H1 (cell line): ENCODE results near the gene CYTH1. TPM values are rescaled to one million over a fixed set of nuclear protein-coding genes. Genes with fewer than 3 reads are reported as not detected.

Source experiments
- BCL11A ChIP-seq, 2 experiments: IDR thresholded peaks; one replicate each; pipeline ENCODE4 v1.6.1; 2011; ENCODE audit warnings: low read depth in 2 of 2, low read length in 2 of 2, mild to moderate bottlenecking in 2 of 2
- POLR2A ChIP-seq, 2 experiments: IDR thresholded peaks; 1 replicate in 1 of 2; 2 replicates in 1 of 2; pipeline ENCODE4 v1.6.1; 2011; ENCODE audit warnings: low read depth in 2 of 2, low read length in 2 of 2, mild to moderate bottlenecking in 2 of 2; ENCODE audit errors: control extremely low read depth in 1 of 2
- RBBP5 ChIP-seq: IDR thresholded peaks from 2 replicates; pipeline ENCODE4 v1.7.1; 2012; ENCODE audit warnings: low read depth, mild to moderate bottlenecking, inconsistent platforms, low read length, moderate library complexity, borderline replicate concordance
- SIRT6 ChIP-seq: IDR thresholded peaks from one replicate; pipeline ENCODE4 v1.7.1; 2012; ENCODE audit warnings: low read length, inconsistent platforms
- ZNF274 ChIP-seq: IDR thresholded peaks from 2 replicates; pipeline ENCODE4 v1.7.0; 2012; ENCODE audit warnings: low read length, borderline replicate concordance; ENCODE audit errors: extremely low read depth
- polyA plus RNA-seq, 7 experiments: library from polyadenylated mRNA; depleted of rRNA in 3 of 7; stranded (reverse) in 5 of 7; unstranded in 2 of 7; fragments of >200 nt in 5 of 7; fragments of 200-250 nt in 2 of 7; gene quantifications; 1 replicate in 5 of 7; 2 replicates in 1 of 7; 4 replicates in 1 of 7; pipeline versions ENCODE4 v1.2.1 to v1.2.3, GENCODE V29; 2011 to 2013; ENCODE audit warnings: missing spikeins in 2 of 7, mixed read lengths in 2 of 7
- total RNA-seq: library from RNA; stranded (reverse); fragmentation: NEBNext Ultra II Directional; extraction: Animal tissue kit (Norgen Biotek cat#: 25700); gene quantifications from 2 replicates; pipeline ENCODE4 v1.2.1, GENCODE V29; 2021

The CYTH1 gene
- total and polyA plus RNA-seq, 2 of the 8 experiments (the other 6 are each of a cell fraction or from before 2014, with no cell fraction given), result 12.8 to 14.8 TPM

DNA sequence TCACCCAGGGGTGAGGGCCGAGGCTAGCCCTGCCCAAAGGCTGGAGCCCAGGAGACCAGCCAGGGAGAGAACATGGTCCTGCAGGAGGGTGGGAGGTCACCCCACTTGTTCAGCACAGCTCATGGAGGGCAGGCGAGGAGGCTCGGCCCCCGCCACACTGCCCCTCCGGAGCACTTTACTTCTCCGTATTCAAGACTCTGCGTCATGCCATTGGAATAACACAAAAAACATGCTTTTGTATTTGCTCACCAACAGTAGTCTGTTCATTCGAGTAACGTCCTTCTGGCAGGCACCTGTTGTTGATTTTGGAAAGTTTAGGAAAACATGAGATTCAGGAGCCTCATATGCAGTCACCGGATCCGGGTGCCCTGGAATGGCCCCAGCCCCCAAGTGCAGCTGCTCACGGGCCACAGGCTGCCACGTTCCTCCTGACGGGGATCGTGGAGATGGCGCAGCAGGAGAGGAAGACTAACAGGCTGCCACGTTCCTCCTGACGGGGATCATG, 123.7 kb downstream of the CYTH1 start (continued):
- TF ChIP-seq ZNF274, result no peak
- TF ChIP-seq BCL11A (IDR thresholded peaks at IDR 0.05; ENCODE audit: low read depth in 2 of 2, low read length in 2 of 2), result no peak
- TF ChIP-seq POLR2A (IDR thresholded peaks at IDR 0.05; ENCODE audit: control extremely low read depth in 1 of 2, low read depth in 2 of 2, low read length in 2 of 2), result no peak
- no peak for TF ChIP-seq SIRT6
- TF ChIP-seq RBBP5, result no peak
